Activated CD4-positive, alpha-beta T cell treated with anti-CD3 and anti-CD28 coated beads for 4 hours (primary cell): ENCODE measurements around the gene OVOL3.

Experiments
- DNase-seq, 2 donors: peaks; one replicate each; pipeline ENCODE4 v3.0.0-alpha.2; 2020

OVOL3 gene

DNA sequence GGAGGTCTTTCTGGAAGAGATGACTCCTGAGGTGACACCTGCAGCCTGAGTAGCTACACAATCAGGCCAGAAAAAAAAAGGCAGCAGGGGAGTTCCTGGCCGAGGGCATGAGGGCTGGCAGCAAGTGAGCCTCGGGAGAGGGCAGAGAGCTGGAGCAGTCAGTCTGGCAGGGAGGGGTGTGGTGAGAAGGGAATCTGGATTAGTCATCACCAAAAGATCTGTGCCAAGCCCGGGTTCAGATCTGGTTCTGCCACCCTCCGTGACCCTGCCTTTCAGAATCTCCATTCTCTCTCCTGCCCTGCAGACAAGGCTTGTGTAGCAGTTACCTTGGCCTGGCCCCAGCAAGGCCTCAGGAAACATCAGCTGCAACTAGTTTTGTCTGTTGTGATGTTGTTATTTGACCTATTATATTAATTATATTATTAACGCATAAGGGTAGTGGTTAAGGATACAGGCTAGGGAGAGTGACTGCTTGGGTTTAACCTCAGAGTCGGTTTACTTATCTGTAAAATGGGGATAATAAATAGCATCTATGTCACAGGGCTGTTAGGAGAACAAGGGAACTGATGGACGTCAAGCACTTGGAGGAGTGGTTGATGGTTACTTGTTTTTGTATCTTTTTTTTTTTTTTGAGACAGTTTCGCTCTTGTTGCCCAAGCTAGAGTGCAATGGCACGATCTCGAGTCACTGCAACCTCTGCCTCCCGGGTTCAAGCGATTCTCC, 26.2 kb downstream of the OVOL3 start:
- no peak for DNase-seq

- no peak for DNase-seq
These were observed 28.2 kb downstream of the OVOL3 start for GRCh38 chr19:36139120-36139472.

DNA sequence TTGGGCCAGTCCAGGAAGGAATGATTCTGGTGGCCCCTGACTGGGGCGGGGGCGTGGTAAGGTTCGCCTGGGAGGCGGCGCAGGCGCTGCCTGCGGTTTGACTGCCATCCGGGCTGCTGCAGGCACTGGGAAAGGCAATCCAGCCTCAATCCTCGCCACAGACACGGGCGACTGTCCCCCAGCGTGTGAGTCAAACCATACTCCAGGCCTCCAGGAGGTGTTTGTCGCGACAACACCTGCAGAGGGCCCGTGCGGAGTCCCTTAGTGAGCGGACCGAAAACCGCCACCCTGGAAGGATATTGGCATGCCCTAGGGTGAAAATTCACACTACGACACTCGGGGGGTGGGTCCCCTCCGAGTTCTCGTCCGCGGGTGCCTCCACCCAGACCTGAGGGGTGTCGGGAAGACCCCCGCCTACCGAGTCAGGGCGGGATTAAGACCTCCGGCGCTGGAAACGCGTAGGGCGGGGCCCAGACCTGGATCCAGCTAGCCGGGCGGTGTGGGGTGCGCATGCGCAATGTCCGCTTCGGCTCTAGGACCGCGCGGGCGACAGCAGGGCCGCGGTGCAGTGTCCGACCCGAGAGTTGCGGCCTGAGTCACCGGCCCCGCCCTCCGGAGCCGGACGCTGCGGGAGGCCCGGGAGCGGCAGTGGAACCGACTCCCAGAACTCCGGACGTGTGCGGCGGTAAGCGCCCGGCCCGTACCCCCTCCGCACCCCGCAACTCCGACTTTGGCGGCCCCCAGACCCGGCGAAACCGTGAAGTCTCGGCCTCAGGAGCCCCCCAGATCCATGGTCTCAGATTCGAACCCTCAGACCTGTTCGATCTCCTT, 28.7 kb downstream of the OVOL3 start, which contains the start of gene CAPNS1:
TSS of gene CAPNS1 (plus strand) at position 594 of the 831 bp plus-strand sequence. CDS start 946 bp downstream, outside the sequence.
- DNase-seq = peak; percentile 86 to 91

- DNase-seq = peak in 1 of 2 donors; percentile 25
These were observed 29.5 kb downstream of the OVOL3 start for GRCh38 chr19:36140304-36141038.

- peak; percentile 89 to 95 for DNase-seq
These were observed 30.3 kb downstream of the OVOL3 start for GRCh38 chr19:36141039-36141927.

DNA sequence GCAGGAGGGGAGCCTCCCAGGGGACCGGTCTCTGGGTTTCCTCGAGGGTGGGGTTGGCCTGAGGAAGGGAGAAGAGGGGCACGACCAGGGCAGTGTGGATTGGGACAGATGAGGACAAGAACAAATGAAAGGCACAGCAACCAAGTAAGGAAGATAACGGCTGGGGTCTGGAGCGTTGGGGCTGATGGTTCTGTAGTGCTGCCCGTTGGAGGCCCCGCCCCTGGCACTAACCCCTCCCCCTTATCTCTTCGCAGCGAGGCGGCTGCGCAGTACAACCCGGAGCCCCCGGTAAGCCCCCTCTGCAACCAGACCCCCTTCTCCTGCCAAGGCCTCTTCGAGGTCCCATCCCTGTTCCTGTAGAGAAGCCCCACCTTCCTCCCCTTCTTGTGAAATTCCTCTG, 31.1 kb downstream of the OVOL3 start:
- DNase-seq = no peak

DNA sequence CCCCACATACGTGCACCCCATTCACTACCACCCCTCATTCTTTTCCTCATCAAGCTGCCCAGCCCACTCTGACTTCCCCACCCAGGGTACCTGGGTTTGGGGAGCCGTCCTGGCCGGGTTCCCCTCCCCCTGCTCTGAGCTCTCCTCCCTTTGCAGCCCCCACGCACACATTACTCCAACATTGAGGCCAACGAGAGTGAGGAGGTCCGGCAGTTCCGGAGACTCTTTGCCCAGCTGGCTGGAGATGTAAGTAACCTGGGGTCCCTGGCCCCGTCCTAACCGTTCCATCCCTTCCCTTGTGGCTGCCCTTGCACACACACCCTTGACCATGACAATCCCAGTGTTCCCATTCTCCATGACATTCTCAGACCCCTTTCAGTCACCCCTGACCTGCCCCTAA, 31.6 kb downstream of the OVOL3 start:
- no peak for DNase-seq

DNA sequence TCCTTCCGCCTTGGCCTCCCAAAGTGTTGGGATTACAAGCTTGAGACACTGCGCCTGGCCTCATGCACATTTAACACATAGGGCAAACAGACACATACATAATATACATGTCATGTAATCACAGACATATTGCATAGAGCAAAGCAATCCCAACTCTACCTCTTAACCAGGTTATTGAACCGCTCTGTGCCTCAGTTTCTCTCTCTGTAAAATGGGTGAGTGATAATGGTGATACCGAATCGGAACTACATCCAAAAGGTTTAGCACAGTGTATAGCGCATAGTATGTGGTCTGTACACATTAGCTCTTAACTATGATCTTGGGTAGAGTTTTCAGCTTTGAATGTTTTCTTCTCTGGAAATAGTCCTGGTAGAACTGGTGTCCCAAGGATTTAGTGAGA, 33.7 kb downstream of the OVOL3 start:
- DNase-seq = no peak

DNA sequence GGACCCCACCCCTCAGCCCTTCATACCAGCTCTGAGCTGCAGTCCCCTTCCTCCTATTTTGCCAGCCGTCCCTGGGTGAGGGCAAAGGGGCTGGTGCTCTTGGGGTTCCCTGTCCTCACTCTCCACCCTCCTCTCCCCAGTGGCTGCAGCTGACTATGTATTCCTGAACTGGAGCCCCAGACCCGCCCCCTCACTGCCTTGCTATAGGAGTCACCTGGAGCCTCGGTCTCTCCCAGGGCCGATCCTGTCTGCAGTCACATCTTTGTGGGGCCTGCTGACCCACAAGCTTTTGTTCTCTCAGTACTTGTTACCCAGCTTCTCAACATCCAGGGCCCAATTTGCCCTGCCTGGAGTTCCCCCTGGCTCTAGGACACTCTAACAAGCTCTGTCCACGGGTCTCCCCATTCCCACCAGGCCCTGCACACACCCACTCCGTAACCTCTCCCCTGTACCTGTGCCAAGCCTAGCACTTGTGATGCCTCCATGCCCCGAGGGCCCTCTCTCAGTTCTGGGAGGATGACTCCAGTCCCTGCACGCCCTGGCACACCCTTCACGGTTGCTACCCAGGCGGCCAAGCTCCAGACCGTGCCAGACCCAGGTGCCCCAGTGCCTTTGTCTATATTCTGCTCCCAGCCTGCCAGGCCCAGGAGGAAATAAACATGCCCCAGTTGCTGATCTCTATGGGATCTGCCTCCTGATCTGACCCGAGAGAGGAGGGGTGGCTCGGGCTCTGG, 38.9 kb downstream of the OVOL3 start:
- DNase-seq = no peak

GRCh38 chr19:36150586-36150985, 39.6 kb downstream of the OVOL3 start:
- DNase-seq = no peak

GRCh38 chr19:36151144-36152018, 40.4 kb downstream of the OVOL3 start:
- DNase-seq = no peak

DNA sequence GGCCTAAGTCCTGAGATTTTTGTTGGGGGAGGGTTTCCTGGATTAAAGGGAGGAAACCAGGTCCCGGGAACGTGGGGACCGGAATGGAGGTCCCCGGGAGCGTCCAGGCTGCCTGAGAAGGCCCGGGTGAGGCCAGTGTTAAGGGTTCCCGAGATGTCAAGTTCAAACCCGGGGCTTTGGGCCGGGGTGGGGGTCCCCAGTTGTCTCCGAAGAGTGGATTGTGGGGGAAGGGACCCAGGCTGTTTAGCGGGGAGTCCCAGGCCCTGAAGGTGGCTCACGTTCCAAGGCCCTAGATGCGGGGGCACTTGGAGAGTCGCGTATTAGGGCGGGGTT, 41.0 kb downstream of the OVOL3 start:
- DNase-seq = no peak

DNA sequence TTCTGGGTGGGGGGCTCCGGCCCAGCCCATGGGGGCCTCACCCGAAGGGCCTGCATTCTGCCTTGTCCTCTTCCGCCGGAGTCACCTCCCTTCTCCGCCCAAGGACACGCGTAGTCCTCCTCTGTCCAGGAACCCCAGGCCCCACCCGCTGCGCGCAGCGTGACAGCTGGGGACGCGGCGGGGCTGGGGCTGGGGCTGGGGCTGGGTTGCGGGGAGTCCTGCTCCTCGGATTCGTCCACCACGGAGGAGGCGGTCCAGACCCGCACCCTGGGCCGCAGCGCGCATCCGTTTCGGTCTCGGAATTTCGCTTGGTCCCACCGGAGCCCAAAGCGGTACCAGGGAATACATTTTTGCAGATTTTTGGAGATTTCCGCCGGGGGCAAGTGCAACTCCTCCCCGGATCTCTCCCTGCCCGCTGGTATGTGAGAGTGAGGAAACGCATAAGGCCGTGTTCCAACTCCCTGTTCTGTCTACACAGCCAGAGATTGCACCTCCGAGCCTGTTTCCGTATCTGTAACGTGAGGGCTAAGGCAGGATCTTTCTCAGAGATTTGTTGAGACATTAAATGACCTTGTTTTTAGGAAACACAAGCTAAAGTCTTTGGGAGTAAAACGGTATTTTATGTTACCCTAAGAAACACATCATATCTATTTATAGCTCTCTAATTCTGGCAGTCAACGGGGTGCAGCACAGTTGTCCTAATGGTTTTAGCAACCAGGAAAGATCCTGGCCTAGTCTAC, 41.6 kb downstream of the OVOL3 start, which contains the start of gene COX7A1:
TSS of gene COX7A1 (minus strand) at position 96 of the 740 bp plus-strand sequence. CDS start at position 56, 40 bp downstream.
- no peak for DNase-seq

DNA sequence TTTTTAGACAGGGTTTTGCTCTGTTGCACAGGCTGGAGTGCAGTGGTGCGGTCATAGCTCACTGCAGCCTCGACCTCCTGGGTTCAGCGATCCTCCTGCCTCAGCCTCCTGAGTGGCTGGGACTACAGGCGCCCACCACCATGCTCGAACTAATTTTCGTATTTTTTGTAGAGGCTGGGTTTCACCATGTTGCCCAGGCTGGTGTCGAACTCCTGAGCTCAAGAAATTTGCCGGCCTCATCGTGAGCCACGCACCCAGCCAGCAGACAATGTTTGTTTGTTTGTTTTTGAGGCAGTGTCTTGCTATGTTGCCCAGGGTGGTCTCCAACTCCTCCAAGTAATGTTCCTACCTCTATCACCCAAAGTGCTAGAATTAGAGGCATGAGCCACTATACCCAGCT, 42.2 kb downstream of the OVOL3 start:
- no peak for DNase-seq

GRCh38 chr19:36160821-36161596, 50.1 kb downstream of the OVOL3 start:
- no peak for DNase-seq
